GM21447 (cell line): ENCODE measurements around the gene PTRH2.
"Not testable (repeated sequence)": the region's sequence is repeated elsewhere in the genome, so short reads cannot be mapped to it uniquely, and the experiment has no call there.

Experiments
- ATAC-seq: cut with Tn5 transposase; IDR thresholded peaks from one replicate; pipeline ENCODE4 v1.9.1; 2021; ENCODE audit not compliant: unreplicated experiment

PTRH2 gene

DNA sequence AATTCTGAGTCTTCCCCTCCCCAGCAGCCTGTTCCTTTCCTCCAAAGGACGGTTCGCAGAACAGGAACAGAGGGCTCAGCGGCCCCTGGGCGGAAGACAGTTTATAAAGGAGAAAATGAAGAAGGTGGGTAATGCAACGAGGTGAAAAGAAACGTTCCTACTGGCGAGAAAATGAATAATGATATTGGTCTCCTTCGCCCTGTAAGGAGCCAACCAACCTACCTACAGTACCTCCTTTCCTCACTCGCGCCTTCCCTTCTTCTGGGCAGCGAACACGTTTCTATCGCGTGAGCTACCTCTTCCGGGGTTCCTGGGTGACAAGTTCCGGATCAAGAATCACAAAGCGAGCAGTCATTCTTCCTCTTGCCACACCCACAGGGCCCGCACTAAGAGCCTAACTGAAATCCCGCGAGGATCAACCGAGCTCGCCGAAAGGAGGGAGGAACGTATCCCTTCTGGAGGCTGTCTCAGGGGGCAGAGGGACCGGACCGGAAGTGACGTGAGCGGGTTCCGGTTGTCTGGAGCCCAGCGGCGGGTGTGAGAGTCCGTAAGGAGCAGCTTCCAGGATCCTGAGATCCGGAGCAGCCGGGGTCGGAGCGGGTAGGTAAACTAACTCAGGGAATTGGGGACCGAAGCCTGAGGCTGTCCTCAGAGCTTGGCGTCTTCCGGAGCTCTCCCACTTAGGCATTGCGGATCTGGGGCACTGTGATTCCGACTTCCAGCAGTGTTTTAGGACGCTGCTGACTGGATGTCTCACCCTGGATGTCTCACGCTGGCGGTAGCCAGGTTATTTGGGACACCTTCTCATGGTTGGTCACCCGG is at the start of gene PTRH2, which contains the start of gene VMP1:
PTRH2 (minus strand) TSS at position 282 of the 822 bp plus-strand sequence. CDS start 9,452 bp downstream, outside the sequence.
VMP1 (plus strand) TSS at position 506 of the 822 bp plus-strand sequence. CDS start 23,793 bp downstream, outside the sequence.
- ATAC-seq, result peak; percentile 97

- ATAC-seq, result no peak
Observed at GRCh38 chr17:59756236-59756818, 49.1 kb upstream of the PTRH2 start.

DNA sequence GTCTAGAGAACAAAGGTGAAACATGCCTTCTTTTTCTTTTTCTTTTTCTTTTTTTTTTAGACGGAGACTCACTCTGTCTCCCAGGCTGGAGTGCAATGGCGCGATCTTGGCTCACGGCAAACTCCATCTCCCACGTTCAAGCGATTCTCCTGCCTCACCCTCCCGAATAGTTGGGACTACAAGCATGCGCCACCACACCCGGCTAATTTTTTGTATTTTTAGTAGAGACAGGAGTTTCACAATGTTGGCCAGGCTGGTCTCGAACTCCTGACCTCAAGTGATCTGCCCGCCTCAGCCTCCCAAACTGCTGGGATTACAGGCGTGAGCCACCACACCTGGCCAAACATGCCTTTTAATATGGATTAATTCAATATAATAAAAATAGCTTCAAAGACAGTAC is 47.8 kb upstream of the PTRH2 start:
- ATAC-seq, result not testable (repeated sequence)

GRCh38 chr17:59754552-59754951 is 47.3 kb upstream of the PTRH2 start:
- ATAC-seq, result no peak

GRCh38 chr17:59753522-59754467 is 46.6 kb upstream of the PTRH2 start:
- ATAC-seq, result peak; percentile 65

GRCh38 chr17:59752922-59753321 is 45.7 kb upstream of the PTRH2 start:
- no peak for ATAC-seq

DNA sequence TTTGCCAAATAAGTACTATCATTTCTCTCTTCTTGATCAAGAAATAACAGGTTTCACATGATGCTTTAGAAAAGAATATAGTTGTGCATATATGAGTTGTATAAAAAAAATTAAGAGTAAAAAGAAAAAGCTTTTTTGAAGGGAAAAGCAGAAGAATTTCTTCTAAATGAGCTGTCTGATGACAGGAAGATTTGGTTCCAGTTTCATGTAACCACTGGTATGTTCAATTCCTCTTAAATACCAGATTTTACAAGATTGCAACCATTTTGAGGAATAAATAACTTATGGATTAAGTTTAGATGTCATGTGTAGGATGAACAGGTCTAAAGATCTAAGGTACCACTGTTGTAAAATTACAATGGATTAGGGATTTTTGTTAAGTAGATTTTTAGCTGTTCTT is 45.2 kb upstream of the PTRH2 start:
- no peak for ATAC-seq

- ATAC-seq, result peak; percentile 56
Observed at GRCh38 chr17:59751955-59752413, 44.8 kb upstream of the PTRH2 start.

- ATAC-seq, result no peak
Observed at GRCh38 chr17:59748591-59748990, 41.4 kb upstream of the PTRH2 start.

GRCh38 chr17:59746849-59747445 is 39.7 kb upstream of the PTRH2 start:
- ATAC-seq, result no peak

GRCh38 chr17:59745040-59745439 is 37.8 kb upstream of the PTRH2 start:
- no peak for ATAC-seq

DNA sequence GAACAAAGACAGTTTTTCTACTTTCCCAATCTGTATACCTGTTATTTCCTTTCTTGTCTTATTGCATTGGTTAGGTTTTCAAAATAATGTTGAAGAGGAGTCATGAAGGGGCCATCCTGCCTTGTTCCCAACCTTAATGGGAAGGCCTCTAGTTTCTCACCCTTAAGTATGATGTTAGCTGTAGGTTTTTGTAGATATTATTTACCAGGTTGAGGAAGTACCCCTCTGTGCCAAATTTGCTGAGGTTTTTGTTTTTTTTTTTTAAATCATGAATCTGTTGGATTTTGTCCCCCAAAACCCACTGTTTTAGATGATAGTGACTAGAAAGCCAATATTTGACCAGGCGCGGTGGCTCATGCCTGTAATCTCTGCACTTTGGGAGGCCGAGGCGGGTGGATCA is 36.6 kb upstream of the PTRH2 start:
- no peak for ATAC-seq

- no peak for ATAC-seq
Observed at GRCh38 chr17:59737324-59737723, 30.1 kb upstream of the PTRH2 start.

GRCh38 chr17:59734226-59734625 is 27.0 kb upstream of the PTRH2 start:
- ATAC-seq, result no peak

DNA sequence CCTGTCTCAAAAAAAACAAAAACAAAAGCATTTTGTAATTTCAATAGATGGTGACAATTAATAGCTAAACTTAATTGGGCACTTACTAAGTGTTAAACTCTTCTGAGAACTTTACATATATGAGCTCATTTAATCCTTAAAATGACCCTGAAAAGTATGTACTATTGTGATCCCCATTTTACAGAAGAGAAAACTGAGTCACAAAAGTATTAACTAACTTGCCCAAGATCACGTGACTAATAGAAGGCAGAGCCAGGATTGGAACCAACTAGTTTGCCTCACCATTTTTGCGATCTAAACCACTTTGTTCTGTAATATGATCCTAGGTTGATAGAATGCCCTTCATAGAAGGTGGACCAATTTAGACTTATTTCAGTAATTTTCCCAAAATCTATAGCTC is 26.5 kb upstream of the PTRH2 start:
- ATAC-seq, result no peak

- no peak for ATAC-seq
Observed at GRCh38 chr17:59730268-59730834, 23.1 kb upstream of the PTRH2 start.

DNA sequence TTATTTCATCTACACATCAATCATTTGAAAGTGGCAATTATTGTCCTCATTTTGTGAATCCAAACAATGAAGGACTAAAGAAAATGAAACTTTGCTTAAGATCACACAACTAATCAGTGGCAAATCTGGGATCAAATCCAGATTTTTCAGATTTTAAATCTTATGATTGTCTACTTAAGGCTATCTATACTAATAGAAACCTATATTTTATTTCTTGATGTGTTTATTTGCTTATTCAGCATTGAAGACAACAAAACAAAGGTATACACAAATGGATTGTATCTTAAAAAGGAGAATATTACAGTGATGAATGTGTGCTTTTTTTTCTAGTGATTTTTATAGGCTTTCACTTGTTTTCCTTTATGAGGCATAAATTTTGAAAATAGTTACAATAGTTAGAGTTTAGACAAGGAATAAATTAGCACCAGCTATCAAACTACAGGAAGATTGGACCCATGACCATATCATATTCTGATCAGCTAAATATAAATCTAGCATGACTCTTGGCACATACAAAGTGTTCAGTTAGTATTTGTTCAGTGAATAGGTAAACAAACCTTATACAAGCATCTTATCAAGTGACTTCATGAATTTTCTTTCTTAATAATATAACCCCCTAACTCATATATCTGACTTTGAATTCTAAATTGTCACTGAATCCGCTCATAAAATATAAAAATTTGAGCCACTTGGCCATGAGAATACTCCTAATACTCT is 20.7 kb upstream of the PTRH2 start:
- no peak for ATAC-seq

GRCh38 chr17:59725691-59726090 is 18.5 kb upstream of the PTRH2 start:
- no peak for ATAC-seq

GRCh38 chr17:59723607-59724006 is 16.4 kb upstream of the PTRH2 start:
- ATAC-seq, result no peak

GRCh38 chr17:59723041-59723440 is 15.8 kb upstream of the PTRH2 start:
- ATAC-seq, result no peak
